Kidney (tissue), 14 donors: ENCODE measurements around the gene LHPP. TPM values are rescaled to one million over a fixed set of nuclear protein-coding genes. Genes with fewer than 3 reads are reported as not detected.

Experiments
- DNase-seq, 5 donors: peaks; one replicate each; pipeline ENCODE4 v3.0.0-alpha.2; 2013 to 2020
- FAIRE-seq: peaks from 2 replicates; lab custom pipeline; 2012; peaks lifted over from hg19 to GRCh38; lab: Jason Lieb, UNC
- H3K27ac ChIP-seq, 2 donors: one replicate each; pipeline ENCODE4 v1.7.0; 2013; ENCODE audit warnings: low read depth in 2 of 2, low read length in 2 of 2, inconsistent platforms in 1 of 2
- H3K27me3 ChIP-seq: one replicate; pipeline ENCODE4 v1.7.1; 2013; ENCODE audit warnings: low read length, inconsistent platforms; ENCODE audit not compliant: control insufficient read depth, insufficient read depth
- H3K36me3 ChIP-seq, 3 donors: one replicate each; pipeline versions ENCODE4 v1.7.0 to v1.7.1; 2013; ENCODE audit warnings: low read length in 3 of 3, control low read depth in 1 of 3, inconsistent platforms in 1 of 3; ENCODE audit not compliant: insufficient read depth in 3 of 3, control insufficient read depth in 2 of 3
- H3K4me1 ChIP-seq, 3 donors: one replicate each; pipeline versions ENCODE4 v1.7.0 to v1.7.1; 2013; ENCODE audit warnings: low read length in 3 of 3, inconsistent platforms in 1 of 3, low read depth in 1 of 3; ENCODE audit not compliant: control insufficient read depth in 2 of 3, insufficient read depth in 2 of 3
- H3K4me3 ChIP-seq, 3 donors: one replicate each; pipeline versions ENCODE4 v1.7.0 to v1.8.1; 2013; ENCODE audit warnings: low read length in 3 of 3, control low read depth in 1 of 3, inconsistent platforms in 1 of 3
- H3K9ac ChIP-seq, 3 donors: one replicate each; pipeline versions ENCODE4 v1.7.0 to v1.7.1; 2013; ENCODE audit warnings: low read length in 3 of 3, control low read depth in 1 of 3, inconsistent platforms in 1 of 3
- H3K9me3 ChIP-seq, 3 donors: one replicate each; pipeline versions ENCODE4 v1.7.0 to v1.7.1; 2013; ENCODE audit warnings: low read length in 3 of 3, control low read depth in 1 of 3, inconsistent platforms in 1 of 3; ENCODE audit not compliant: control insufficient read depth in 2 of 3, insufficient read depth in 1 of 3
- CTCF ChIP-seq: IDR thresholded peaks from 3 replicates; pipeline ENCODE4 v1.5.1; 2012; ENCODE audit warnings: mild to moderate bottlenecking, moderate library complexity, borderline replicate concordance; ENCODE audit not compliant: insufficient read depth; ENCODE audit errors: extremely low read depth
- intact Hi-C: fragments of 100-400 bp; cut with DNase I; formaldehyde crosslinking; loops from one replicate; pipeline ENCODE4 v1.11.1; 2022
- polyA plus RNA-seq: library from polyadenylated mRNA; stranded (reverse); fragments of 350-450 nt; fragmentation: Illumina TruSeq; extraction: RNeasy Lipid Tissue Mini Kit (QIAGEN cat#74804); gene quantifications from one replicate; pipeline ENCODE4 v1.2.3, GENCODE V29; 2014; ENCODE audit warnings: low read depth, low replicate concordance; ENCODE audit not compliant: insufficient read depth
- total RNA-seq: library from RNA; stranded (reverse); fragmentation: NEBNext Ultra II Directional; extraction: Animal tissue kit (Norgen Biotek cat#: 25700); gene quantifications from one replicate; pipeline ENCODE4 v1.2.1, GENCODE V29; 2021
- donor health status: control.
- donor health status: control.
- donor health status: control.
- donor health status: control.
- donor health status: control.
- donor health status: DM: yes; HTN: yes; CAD: no.
- donor health status: Normal renal cell carcinoma (clear cell type).

LHPP gene
- total and polyA plus RNA-seq, 2 donors from 2014 or later = 16.6 to 52.5 TPM

DNA sequence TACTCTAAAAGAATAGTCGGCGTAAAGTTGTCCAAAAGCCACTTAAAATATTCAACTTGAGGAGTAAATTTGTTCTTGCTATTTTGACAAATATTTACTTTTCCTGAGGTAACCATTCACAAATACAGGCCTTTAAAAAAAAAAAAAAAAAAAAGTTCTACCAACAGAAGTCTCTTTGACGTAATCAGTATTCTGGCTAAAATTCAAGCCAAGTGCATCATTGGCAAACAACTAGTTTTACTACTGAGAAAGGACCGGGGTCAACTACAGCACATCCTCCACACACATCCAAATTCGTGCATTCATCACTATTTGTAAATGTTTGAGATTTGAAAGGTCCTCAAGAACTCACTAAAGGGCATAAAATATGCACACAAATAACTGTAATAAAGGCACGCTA lies 44.9 kb upstream of the LHPP start:
- Histone ChIP-seq H3K27me3 (no peaks in the 10 kb centered on the region), H3K27ac (no peak overlapping the region), H3K9me3 (no peaks in the 10 kb centered on the region), H3K4me1 (peaks cover 0 to 13% (median 4%) of the 10 kb centered on the region in 3 donors), H3K9ac (no peak overlapping the region), H3K4me3 (no peak overlapping the region), H3K36me3 (no peaks in the 10 kb centered on the region)
- DNase-seq (no peak), FAIRE-seq (peak; percentile 51)
- TF ChIP-seq CTCF = no peak
- intact Hi-C loops = no loop called here

GRCh38 chr10:124417895-124418725 lies 43.5 kb upstream of the LHPP start:
- FAIRE-seq (no peak), DNase-seq (peak; percentile 66 to 88 (median 76))
- no peak for TF ChIP-seq CTCF
- Histone ChIP-seq H3K9ac (peak overlapping the region; percentile 1 to 67 (median 48)), H3K36me3 (no peaks in the 10 kb centered on the region), H3K4me1 (peaks cover 0 to 13% (median 4%) of the 10 kb centered on the region in 3 donors), H3K27me3 (no peaks in the 10 kb centered on the region), H3K4me3 (peak overlapping the region; percentile 23 to 72 (median 61)), H3K27ac (peak overlapping the region; percentile 64), H3K9me3 (no peaks in the 10 kb centered on the region)
- intact Hi-C loops = no loop called here

GRCh38 chr10:124418726-124419501 lies 42.7 kb upstream of the LHPP start, which contains the start of gene OAT:
Gene OAT, minus strand, starts transcription at chr10:124418923. Its CDS starts 6,752 bp downstream, at chr10:124412171.
- FAIRE-seq (peak; percentile 86), DNase-seq (peak; percentile 97 to 99 (median 98))
- peak within 1 kb of the TSS; percentile 64 for H3K27ac ChIP-seq
- H3K4me3 ChIP-seq = peak within 1 kb of the TSS; percentile 23 to 72 (median 61)
- intact Hi-C loops = no loop called here
- peak within 1 kb of the TSS; percentile 1 to 67 (median 48) for H3K9ac ChIP-seq
- TF ChIP-seq CTCF = peak; percentile 15
- H3K4me1 ChIP-seq = peaks cover 0 to 13% (median 2%) of the 10 kb centered on the region in 3 donors
- no peaks in the 10 kb centered on the region for H3K27me3 ChIP-seq
- H3K36me3 ChIP-seq = no peaks in the 10 kb centered on the region
- no peaks in the 10 kb centered on the region for H3K9me3 ChIP-seq
